ENCODE results near the gene THSD7A.

DNA sequence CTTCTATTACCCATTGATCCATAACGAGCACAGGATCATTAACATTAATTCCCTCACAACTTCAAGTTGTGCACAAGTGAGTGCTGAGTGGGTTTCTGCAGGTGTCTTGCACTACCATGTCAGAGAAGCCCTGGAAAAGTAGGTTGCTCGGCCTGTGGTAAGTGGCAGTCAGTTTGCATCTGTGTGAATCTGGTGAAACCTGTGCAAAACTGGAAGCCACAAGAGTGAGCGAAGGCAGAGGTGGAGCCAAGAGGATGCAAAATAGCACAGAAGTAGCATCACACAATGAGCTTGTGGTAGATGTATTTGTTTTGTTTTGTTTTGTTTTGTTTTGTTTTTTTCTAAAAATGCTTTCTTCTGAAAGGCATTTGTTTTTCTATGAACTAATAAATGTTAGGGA, 181.5 kb downstream of the THSD7A start:
- TF ChIP-seq EZH2 (IDR thresholded peaks at IDR 0.05; ENCODE audit: insufficient read depth, low read length) (no peak), CTCF (IDR thresholded peaks at IDR 0.05; ENCODE audit: insufficient read depth, low read depth, low read length) (no peak)
